ENCODE measurements around the gene RHEB.

- TF ChIP-seq, protein P1, sequence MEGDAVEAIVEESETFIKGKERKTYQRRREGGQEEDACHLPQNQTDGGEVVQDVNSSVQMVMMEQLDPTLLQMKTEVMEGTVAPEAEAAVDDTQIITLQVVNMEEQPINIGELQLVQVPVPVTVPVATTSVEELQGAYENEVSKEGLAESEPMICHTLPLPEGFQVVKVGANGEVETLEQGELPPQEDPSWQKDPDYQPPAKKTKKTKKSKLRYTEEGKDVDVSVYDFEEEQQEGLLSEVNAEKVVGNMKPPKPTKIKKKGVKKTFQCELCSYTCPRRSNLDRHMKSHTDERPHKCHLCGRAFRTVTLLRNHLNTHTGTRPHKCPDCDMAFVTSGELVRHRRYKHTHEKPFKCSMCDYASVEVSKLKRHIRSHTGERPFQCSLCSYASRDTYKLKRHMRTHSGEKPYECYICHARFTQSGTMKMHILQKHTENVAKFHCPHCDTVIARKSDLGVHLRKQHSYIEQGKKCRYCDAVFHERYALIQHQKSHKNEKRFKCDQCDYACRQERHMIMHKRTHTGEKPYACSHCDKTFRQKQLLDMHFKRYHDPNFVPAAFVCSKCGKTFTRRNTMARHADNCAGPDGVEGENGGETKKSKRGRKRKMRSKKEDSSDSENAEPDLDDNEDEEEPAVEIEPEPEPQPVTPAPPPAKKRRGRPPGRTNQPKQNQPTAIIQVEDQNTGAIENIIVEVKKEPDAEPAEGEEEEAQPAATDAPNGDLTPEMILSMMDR (IDR thresholded peaks at IDR 0.05) = no peak
- no peak for TF ChIP-seq EZH2 (IDR thresholded peaks at IDR 0.05; ENCODE audit: borderline replicate concordance, insufficient read depth, low read depth, low read length, poor library complexity, severe bottlenecking)
Observed at GRCh38 chr7:151416941-151417315, 102.8 kb downstream of the RHEB start.
